ENCODE measurements around the gene TANK. TPM values are rescaled to one million over a fixed set of nuclear protein-coding genes. Genes with fewer than 3 reads are reported as not detected.

TANK gene, protein sequence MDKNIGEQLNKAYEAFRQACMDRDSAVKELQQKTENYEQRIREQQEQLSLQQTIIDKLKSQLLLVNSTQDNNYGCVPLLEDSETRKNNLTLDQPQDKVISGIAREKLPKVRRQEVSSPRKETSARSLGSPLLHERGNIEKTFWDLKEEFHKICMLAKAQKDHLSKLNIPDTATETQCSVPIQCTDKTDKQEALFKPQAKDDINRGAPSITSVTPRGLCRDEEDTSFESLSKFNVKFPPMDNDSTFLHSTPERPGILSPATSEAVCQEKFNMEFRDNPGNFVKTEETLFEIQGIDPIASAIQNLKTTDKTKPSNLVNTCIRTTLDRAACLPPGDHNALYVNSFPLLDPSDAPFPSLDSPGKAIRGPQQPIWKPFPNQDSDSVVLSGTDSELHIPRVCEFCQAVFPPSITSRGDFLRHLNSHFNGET
- 17.9 and 19.5 TPM in 2 replicates for total RNA-seq
- polyA plus RNA-seq = 33.2 and 37.3 TPM in 2 replicates

DNA sequence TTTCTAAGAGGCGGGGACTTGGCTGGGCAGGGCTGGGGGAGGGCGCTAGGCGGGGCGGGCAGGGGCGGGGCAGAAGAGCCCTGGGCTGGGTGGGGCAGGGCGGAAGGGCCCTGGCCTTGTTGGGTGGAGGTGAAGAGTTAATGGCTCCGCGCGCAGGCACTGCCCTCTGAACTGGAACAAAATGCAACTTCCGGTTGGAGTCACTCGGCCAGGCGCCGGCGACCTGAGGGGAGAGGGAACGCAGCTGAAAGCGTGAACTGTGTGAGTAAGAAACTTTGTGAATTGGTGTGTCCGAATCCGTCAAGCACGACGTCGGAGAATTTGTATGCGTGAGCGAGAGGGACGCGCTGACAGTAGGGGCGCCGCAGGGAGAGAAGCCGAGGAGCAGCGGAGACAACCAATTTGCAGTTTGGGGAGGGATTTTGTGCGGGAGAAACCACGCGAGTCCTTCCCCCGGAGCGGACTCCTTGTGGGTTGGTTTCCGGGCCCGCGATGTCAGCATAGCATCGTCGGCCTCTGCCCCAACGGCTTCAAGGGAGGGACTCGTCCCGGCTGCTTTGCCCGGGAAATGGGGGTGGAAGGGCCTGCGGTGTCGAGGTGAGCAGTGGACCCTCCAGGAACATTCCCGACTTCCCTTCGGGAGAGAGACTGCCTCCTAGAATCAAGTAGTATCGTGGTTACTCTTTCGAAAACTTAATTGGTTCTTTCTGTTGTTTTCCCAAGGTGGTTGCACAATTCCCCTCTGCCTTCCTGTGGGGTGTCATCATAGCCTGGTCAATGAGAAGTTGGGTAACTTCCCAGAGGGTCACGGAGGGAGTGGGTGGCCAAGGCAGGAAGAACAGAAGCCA, at the start of gene TANK:
TSS of gene TANK (plus strand) at position 203 of the 848 bp plus-strand sequence. CDS start 19,235 bp downstream, outside the sequence.
- no peaks in the 10 kb centered on the region for H3K9me3 ChIP-seq (ENCODE audit: low read depth)
- H3K4me1 ChIP-seq (ENCODE audit: low read depth) = peaks cover 8% of the 10 kb centered on the region
- H3K27me3 ChIP-seq = no peaks in the 10 kb centered on the region
- peak within 1 kb of the TSS; percentile 82 for H3K4me3 ChIP-seq
- peak; percentile 91 to 99 for DNase-seq (ENCODE audit: low read depth in 1 of 2, low spot score in 1 of 2)
- H3K36me3 ChIP-seq = peaks cover 7% of the 10 kb centered on the region
- H3K27ac ChIP-seq = peak within 1 kb of the TSS; percentile 86
- TF ChIP-seq, protein P1, sequence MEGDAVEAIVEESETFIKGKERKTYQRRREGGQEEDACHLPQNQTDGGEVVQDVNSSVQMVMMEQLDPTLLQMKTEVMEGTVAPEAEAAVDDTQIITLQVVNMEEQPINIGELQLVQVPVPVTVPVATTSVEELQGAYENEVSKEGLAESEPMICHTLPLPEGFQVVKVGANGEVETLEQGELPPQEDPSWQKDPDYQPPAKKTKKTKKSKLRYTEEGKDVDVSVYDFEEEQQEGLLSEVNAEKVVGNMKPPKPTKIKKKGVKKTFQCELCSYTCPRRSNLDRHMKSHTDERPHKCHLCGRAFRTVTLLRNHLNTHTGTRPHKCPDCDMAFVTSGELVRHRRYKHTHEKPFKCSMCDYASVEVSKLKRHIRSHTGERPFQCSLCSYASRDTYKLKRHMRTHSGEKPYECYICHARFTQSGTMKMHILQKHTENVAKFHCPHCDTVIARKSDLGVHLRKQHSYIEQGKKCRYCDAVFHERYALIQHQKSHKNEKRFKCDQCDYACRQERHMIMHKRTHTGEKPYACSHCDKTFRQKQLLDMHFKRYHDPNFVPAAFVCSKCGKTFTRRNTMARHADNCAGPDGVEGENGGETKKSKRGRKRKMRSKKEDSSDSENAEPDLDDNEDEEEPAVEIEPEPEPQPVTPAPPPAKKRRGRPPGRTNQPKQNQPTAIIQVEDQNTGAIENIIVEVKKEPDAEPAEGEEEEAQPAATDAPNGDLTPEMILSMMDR (IDR thresholded peaks at IDR 0.05; ENCODE audit: low read depth, low read length) = no peak

DNA sequence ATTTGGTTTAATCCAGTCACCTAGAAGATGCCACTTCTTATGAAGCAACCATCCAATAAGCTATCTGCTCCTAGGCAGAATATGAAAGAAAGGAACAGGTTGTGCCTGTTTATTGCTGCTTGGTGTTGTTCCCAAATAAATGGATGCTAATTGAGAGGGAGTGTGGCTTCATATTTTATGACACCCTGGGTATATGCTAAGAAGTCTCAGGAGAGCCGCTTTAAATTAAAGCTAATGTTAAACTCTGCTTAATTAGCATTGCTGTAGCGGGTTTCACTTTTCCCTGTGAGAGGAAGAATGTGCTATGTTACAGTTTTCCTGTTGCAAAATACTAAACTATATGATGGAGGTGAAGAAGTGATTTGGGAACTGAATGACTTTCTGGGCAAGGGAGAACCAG, 48.7 kb upstream of the TANK start:
- Histone ChIP-seq H3K4me3 (no peak overlapping the region), H3K4me1 (ENCODE audit: low read depth) (no peaks in the 10 kb centered on the region), H3K27me3 (peaks cover 2% of the 10 kb centered on the region), H3K27ac (no peak overlapping the region), H3K9me3 (ENCODE audit: low read depth) (no peaks in the 10 kb centered on the region), H3K36me3 (no peaks in the 10 kb centered on the region)
- no peak for DNase-seq (ENCODE audit: low read depth in 1 of 2, low spot score in 1 of 2)
- TF ChIP-seq, protein P1 (IDR thresholded peaks at IDR 0.05; ENCODE audit: low read depth, low read length) = no peak

DNA sequence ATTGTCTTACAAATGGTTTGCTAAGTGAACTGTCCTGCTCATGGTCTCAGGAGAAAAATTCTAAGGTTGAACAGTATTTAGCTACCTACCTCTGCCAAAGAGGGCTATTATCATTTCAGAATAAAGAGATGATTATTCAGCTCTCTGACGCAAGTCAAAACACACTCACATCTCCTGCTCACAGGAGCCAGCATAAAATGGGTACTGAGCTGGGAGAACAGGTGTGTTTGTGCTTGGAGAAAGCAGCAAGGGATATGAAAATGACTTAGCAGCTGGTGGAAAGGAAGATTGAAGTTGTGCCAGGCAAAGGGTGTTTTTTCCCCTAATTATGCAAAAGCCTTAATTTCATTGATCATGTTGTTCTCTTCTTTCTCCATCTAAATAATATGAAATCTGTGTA, 47.3 kb upstream of the TANK start:
- DNase-seq (ENCODE audit: low read depth in 1 of 2, low spot score in 1 of 2) = no peak
- H3K27me3 ChIP-seq = peaks cover 2% of the 10 kb centered on the region
- TF ChIP-seq, protein P1 (IDR thresholded peaks at IDR 0.05; ENCODE audit: low read depth, low read length) = no peak

DNA sequence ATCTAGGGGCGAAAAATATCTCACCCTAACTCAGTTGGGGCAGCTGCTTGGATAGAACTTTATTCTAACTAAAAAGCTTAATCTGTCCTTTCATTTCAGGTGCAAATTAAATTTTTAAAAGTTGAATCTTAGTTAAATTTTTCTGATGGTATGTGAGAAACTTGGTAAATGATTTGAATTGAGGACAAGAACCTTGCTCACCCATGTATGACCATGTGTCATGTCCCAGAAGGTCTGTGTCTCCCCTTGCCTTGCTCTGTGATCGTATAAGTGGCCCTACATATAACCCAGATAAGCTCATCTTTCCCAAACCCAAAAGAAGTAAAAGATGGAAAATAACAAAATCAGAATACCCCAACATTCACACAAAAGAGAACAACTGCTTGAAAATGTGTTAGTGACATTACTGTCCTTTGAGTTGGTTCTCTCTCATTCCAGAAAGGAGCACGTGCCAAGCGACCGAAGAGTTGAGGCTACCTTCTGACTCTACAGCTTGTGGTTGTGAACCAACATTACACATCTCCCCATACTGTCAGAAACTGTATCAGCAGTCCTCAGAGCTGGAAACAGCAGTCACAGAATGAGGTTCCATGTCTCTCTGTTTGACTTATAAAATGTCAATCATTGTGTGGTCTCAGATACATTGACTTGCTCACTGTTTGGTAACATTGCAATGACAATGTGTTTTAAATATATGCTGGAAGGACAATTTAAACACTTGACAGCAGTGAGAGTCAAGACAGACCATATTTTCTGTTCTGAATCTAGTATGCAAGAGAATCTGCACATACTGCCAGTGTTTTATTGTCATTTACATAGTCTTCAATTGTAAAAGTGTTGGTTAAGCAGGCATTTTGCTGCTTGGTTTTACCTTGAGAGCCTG, 46.3 kb upstream of the TANK start:
- H3K9me3 ChIP-seq (ENCODE audit: low read depth) = no peaks in the 10 kb centered on the region
- DNase-seq (ENCODE audit: low read depth in 1 of 2, low spot score in 1 of 2) = no peak
- no peak overlapping the region for H3K4me3 ChIP-seq
- TF ChIP-seq, protein P1 (IDR thresholded peaks at IDR 0.05; ENCODE audit: low read depth, low read length) = no peak
- H3K4me1 ChIP-seq (ENCODE audit: low read depth) = no peaks in the 10 kb centered on the region
- peaks cover 2% of the 10 kb centered on the region for H3K27me3 ChIP-seq
- H3K27ac ChIP-seq = no peak overlapping the region
- no peaks in the 10 kb centered on the region for H3K36me3 ChIP-seq

More for the DNA sequence above, 47.3 kb upstream of the TANK start:
- Histone ChIP-seq H3K4me1 (ENCODE audit: low read depth) (no peaks in the 10 kb centered on the region), H3K9me3 (ENCODE audit: low read depth) (no peaks in the 10 kb centered on the region), H3K36me3 (no peaks in the 10 kb centered on the region), H3K27ac (no peak overlapping the region), H3K4me3 (no peak overlapping the region)

DNA sequence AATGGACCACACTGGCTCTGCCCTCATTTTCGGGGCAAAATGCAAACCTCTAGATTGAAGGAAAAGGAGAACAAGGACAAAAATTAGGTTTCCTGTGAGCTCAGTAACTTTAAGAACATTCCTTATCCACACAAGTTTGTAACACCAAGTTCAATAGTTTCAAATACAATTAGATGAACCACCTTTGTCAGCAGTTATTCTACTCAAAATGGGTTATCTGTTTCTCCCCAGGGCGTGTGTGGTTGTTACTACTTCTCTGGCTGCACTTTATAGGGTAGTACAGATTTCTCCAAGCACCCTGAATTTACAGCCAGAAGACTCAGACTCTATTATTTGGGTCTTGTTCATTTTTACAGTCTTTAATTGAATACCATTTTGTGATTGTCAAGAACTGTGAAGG, 45.0 kb upstream of the TANK start:
- H3K4me3 ChIP-seq = no peak overlapping the region
- H3K9me3 ChIP-seq (ENCODE audit: low read depth) = no peaks in the 10 kb centered on the region
- H3K4me1 ChIP-seq (ENCODE audit: low read depth) = no peaks in the 10 kb centered on the region
- no peak overlapping the region for H3K27ac ChIP-seq
- no peaks in the 10 kb centered on the region for H3K36me3 ChIP-seq
- TF ChIP-seq, protein P1 (IDR thresholded peaks at IDR 0.05; ENCODE audit: low read depth, low read length) = no peak
- peaks cover 2% of the 10 kb centered on the region for H3K27me3 ChIP-seq
- DNase-seq (ENCODE audit: low read depth in 1 of 2, low spot score in 1 of 2) = no peak

Data from cardiac muscle cell (in vitro differentiated cells and primary cell).